VCaP (cell line): ENCODE results near the gene NEGR1.

Source experiments
- H3K27ac ChIP-seq: fragments of 450-650 bp; 2 replicates; pipeline ENCODE4 v1.5.1; 2017
- TF ChIP-seq, protein P1 (sequence below): fragments of 450-650 bp; conservative IDR thresholded peaks from 2 replicates; pipeline ENCODE4 v1.5.1; 2017; ENCODE audit warnings: mild to moderate bottlenecking, moderate library complexity

Gene NEGR1

DNA sequence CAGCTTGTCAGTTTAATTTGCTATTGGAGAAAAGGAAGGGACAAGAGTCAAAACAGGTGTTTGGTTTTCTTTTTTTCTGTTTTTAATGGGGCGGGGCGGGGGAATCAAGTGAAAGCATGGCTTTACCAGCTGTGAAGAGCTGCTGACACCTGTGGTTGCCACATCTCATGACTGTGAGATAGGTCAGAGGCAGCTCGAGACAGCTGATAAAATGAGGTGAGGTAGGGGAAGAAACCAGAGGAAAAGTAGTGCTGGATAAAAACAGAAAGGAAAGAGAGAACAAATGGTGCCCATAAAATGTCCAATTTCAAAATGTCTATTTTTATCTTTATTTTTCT, 272.3 kb downstream of the NEGR1 start:
- TF ChIP-seq, protein P1, sequence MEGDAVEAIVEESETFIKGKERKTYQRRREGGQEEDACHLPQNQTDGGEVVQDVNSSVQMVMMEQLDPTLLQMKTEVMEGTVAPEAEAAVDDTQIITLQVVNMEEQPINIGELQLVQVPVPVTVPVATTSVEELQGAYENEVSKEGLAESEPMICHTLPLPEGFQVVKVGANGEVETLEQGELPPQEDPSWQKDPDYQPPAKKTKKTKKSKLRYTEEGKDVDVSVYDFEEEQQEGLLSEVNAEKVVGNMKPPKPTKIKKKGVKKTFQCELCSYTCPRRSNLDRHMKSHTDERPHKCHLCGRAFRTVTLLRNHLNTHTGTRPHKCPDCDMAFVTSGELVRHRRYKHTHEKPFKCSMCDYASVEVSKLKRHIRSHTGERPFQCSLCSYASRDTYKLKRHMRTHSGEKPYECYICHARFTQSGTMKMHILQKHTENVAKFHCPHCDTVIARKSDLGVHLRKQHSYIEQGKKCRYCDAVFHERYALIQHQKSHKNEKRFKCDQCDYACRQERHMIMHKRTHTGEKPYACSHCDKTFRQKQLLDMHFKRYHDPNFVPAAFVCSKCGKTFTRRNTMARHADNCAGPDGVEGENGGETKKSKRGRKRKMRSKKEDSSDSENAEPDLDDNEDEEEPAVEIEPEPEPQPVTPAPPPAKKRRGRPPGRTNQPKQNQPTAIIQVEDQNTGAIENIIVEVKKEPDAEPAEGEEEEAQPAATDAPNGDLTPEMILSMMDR = no peak
- H3K27ac ChIP-seq = no peak overlapping the region

DNA sequence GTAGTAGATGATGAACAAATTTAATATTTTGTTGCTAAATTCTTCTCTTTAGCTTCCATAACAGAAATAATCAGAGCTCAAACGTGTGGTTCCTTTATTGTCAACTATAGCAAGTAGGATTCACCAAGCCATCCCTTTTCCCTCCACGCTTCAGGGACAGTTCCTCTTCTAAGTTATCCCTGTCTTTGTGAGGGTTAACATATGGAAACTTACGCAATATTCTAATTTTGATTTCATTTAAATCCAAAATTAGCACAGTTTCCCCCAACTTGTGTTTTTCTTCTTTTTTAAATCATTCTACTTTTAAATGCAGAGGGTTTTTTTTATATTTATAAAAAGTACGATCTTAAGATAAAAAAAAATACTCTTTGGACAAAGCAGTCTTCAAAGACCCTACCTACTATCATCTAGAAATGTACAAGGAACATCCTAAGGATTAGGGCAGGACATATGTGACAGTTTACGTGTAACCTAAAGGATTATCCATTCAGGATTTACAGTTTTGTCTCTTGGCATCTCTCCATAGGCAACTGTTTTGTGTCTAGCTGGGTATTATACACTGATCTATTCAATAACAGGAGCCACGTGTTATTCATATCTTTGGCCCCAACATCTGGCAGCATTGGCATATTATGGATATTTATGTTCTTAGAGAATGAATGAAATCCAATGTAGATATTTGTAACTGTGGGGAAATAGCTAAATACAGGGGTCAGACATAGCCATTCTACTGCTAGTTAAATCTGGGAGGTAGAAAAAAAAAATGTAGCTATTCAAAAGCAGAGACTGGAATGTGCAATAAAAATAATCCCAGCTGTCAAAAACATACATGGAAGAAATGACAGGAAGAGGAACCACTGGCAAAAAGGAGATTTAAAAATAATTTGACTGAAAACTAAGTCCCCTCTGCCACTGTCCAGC, 272.9 kb downstream of the NEGR1 start:
- H3K27ac ChIP-seq = no peak overlapping the region

DNA sequence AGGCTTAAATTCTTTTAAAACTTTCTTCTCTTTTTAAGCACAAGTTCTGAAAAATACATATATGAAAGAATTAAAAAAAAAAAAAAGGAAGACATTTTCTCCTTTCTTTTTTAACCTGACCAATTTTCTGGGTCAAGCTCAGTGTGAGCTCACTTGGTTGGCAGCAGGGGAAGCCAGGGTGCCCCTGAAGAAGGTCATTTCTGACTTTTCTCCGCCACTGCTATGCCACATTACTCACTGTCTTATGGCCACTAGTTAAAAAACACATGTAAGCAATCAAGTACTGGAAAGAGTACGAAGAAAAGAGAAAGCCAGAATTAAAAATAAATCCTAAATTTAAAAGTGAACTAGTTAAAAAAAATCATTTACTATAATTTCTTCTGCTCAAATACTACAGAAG, 275.0 kb downstream of the NEGR1 start:
- TF ChIP-seq, protein P1 = no peak
- no peak overlapping the region for H3K27ac ChIP-seq

More for the DNA sequence above, 272.9 kb downstream of the NEGR1 start:
- TF ChIP-seq, protein P1 = no peak

DNA sequence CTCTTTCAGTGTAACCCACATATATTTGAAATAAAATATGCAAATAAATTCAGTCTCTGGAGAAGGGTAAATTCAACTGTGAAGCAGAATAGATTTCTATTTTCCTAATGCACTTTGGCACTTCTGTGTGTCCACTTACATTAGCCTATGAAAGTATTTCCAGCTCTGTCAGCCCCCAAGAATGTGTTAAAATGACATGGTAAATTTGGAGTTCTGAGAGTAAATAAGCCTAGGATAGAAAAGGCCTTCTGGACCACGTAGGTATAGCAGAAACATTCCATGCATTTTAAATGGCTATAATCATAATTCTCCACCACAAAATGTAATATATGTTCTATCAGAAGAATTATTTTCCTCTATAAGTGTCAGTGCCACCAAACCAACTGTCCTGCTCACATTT, 276.2 kb downstream of the NEGR1 start:
- H3K27ac ChIP-seq = no peak overlapping the region
- TF ChIP-seq, protein P1 = no peak

DNA sequence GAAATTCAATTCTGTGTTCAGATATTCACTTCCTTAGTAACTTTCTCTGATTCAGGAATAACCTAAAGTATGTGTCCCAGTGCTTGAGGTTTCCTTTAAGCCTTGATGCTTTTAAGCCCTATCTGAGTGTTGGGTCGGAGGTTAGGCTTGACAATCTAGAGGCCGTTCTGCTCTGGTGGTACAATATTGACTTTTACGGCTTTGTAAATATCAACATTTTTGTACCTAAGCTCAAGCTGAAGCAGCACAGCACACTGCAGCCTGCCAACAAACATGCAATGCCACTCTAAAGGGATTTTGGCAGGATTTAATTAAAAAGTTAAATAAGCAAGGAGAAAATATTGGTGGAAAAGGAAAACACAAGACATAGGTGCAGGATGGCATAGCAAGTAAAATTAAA, 279.2 kb downstream of the NEGR1 start:
- TF ChIP-seq, protein P1 = no peak
- H3K27ac ChIP-seq = peak overlapping the region; percentile 80

DNA sequence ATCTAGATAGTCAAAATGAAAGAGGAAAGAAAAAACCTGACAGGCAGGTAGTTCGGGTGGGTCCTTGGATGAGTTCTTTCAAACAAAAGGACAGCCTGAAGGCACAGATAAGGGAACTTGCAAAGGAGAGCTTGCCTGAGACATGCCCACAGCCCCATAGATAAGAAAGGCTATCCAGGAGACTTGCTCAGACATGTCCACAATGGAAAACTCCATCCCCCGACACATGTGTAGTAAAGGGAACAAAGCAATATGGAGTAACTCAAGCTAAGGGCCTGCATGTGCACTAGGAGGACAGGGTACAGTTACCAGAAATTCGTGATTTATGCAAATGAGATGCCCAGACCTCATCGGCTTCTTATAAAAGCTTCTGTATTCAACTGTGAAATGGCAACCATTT, 281.5 kb downstream of the NEGR1 start:
- TF ChIP-seq, protein P1 = no peak
- H3K27ac ChIP-seq = peak overlapping the region; percentile 80

DNA sequence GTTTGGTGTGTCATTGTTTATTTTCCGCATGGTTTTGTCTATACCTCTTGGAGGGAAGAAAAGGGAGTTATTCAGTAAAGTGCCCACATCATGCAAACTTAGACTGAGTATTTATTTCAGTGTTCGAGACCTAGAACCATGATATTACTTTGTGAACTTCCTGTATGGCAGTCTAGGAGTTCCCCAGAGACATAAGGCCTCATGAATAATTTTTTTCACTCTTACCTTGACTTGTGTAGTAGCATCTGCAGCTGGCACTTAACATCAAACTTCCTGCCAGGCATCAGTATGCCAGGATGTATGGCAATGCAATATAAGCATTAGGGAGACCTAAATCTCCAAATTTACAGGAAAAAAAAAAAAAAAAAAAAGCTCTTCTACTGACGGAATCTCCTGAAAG, 287.7 kb downstream of the NEGR1 start:
- TF ChIP-seq, protein P1 = no peak
- no peak overlapping the region for H3K27ac ChIP-seq
